Measurements from ENCODE around the gene EEF2.

The EEF2 gene

DNA sequence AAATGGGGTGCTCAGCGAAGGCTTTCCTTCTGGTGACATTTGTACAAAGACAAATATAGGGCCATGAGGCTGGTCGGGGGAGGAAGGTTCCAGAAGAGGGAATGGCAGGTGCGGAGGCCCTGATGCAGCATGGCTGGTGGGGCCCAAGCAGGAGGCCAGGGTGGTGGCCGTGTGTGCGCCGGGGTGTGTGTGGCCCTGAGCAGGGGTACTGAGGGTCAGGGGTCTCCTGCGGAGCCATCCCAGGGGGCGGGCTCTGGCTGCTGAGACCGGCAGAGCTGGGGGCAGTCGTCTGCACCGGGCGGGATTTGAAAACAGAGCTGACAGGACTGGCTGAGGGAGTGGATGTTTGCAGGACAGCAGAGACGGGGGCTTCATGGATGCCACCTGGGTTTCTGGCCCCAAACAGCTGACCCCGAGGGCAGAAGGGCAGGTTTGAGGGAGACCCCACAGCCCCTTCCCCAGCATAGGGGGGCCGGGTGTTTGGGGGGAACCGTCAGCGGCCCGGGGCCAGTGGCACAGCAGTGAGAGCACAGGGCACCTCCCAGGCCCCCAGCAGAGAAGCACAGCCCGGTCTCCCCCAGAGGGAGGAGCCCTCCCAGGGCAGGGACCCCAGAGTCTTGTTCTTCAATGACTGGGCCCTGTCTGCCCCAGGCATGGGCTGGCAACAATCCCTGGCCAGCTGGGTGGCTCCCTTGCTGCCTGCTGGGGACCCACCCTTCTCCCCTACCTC is 33.7 kb upstream of the EEF2 start:
- no peak overlapping the region for H3K4me2 ChIP-seq (ENCODE audit: low read length)
- H3K79me2 ChIP-seq = peaks cover 39% of the 10 kb centered on the region
- H3K36me3 ChIP-seq (ENCODE audit: control insufficient read depth, insufficient read depth, low read length) = no peaks in the 10 kb centered on the region
- H2AFZ ChIP-seq = no peak overlapping the region
- TF ChIP-seq, protein P1, sequence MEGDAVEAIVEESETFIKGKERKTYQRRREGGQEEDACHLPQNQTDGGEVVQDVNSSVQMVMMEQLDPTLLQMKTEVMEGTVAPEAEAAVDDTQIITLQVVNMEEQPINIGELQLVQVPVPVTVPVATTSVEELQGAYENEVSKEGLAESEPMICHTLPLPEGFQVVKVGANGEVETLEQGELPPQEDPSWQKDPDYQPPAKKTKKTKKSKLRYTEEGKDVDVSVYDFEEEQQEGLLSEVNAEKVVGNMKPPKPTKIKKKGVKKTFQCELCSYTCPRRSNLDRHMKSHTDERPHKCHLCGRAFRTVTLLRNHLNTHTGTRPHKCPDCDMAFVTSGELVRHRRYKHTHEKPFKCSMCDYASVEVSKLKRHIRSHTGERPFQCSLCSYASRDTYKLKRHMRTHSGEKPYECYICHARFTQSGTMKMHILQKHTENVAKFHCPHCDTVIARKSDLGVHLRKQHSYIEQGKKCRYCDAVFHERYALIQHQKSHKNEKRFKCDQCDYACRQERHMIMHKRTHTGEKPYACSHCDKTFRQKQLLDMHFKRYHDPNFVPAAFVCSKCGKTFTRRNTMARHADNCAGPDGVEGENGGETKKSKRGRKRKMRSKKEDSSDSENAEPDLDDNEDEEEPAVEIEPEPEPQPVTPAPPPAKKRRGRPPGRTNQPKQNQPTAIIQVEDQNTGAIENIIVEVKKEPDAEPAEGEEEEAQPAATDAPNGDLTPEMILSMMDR (IDR thresholded peaks at IDR 0.05) = no peak
- no peak overlapping the region for H3K9ac ChIP-seq
- H3K27me3 ChIP-seq (ENCODE audit: control insufficient read depth, insufficient read depth, low read length) = no peaks in the 10 kb centered on the region
- no peaks in the 10 kb centered on the region for H3K4me1 ChIP-seq
- H3K4me3 ChIP-seq (ENCODE audit: low read depth, low read length) = no peak overlapping the region
- H3K27ac ChIP-seq = no peak overlapping the region
- no peaks in the 10 kb centered on the region for H3K9me3 ChIP-seq (ENCODE audit: control insufficient read depth, low read length)

DNA sequence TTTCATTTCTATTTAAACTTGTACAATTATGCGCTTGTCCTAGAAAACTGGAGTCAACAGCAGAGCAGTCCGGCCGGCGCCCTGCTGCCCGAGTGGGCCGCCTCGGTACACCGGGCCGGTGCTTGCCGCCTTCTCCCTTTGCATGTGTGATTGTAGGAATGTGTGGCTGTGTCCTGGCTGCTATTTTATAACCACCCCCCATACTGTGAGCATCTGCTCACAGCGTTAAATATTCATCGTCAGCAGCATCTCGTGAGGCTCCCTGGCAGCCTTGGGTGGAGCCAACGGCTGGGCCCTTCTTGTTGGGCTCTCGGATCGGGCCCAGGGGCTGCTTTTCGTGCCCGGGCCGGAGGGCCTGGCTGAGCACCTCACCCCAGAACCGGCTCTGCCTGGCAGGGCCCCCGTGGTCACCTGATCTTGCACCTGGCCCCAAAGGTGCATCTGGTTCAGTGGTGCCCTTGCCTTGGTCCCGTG is 32.9 kb upstream of the EEF2 start:
- Histone ChIP-seq H3K36me3 (ENCODE audit: control insufficient read depth, insufficient read depth, low read length) (no peaks in the 10 kb centered on the region), H2AFZ (no peak overlapping the region), H3K9me3 (ENCODE audit: control insufficient read depth, low read length) (no peaks in the 10 kb centered on the region), H3K4me3 (ENCODE audit: low read depth, low read length) (no peak overlapping the region), H3K4me1 (no peaks in the 10 kb centered on the region), H3K79me2 (peaks cover 45% of the 10 kb centered on the region), H3K27me3 (ENCODE audit: control insufficient read depth, insufficient read depth, low read length) (no peaks in the 10 kb centered on the region), H3K9ac (no peak overlapping the region), H3K27ac (no peak overlapping the region), H3K4me2 (ENCODE audit: low read length) (no peak overlapping the region)
- TF ChIP-seq, protein P1 (IDR thresholded peaks at IDR 0.05) = no peak

DNA sequence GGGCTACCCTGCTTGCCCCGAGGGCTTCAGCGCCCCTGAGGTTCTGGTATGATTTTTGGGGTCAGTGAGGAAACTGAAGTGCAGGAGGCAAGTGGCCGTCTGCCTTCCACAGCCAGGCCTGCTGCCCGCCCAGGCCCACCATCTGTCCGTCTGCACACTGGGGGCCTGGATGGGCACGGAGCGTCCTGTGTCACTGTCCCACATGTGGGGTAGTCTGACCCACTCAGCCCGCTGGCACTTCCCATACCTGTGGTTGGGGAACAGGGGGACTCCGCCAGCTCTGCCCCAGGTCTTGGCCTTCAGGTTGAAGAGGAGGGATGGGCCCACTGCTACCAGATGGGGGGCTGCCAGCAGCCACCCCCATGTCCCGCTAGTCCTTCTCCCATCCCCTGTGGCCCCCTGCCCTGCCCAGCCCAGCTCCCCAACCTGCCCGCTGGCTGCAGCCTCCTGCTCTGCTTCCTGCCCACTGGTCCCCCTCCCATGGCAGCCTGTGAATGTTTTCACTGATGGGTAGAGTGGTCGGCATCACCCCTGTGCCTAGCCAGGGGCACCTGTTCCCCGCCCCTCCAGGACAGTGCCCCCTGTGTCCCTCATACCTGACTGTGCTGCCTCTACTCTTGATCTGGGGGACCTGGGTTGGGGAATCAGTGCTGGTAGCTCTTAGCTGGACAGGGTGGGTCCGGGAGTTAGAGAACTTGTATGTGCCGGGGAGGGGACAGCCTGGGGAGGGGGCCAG is 31.8 kb upstream of the EEF2 start:
- H3K4me3 ChIP-seq (ENCODE audit: low read depth, low read length) = no peak overlapping the region
- no peak overlapping the region for H3K4me2 ChIP-seq (ENCODE audit: low read length)
- H3K27ac ChIP-seq = no peak overlapping the region
- TF ChIP-seq, protein P1 (IDR thresholded peaks at IDR 0.05) = no peak
- H3K27me3 ChIP-seq (ENCODE audit: control insufficient read depth, insufficient read depth, low read length) = no peaks in the 10 kb centered on the region
- no peaks in the 10 kb centered on the region for H3K9me3 ChIP-seq (ENCODE audit: control insufficient read depth, low read length)
- H2AFZ ChIP-seq = no peak overlapping the region
- no peaks in the 10 kb centered on the region for H3K36me3 ChIP-seq (ENCODE audit: control insufficient read depth, insufficient read depth, low read length)
- H3K9ac ChIP-seq = no peak overlapping the region
- no peaks in the 10 kb centered on the region for H3K4me1 ChIP-seq
- H3K79me2 ChIP-seq = peaks cover 54% of the 10 kb centered on the region

DNA sequence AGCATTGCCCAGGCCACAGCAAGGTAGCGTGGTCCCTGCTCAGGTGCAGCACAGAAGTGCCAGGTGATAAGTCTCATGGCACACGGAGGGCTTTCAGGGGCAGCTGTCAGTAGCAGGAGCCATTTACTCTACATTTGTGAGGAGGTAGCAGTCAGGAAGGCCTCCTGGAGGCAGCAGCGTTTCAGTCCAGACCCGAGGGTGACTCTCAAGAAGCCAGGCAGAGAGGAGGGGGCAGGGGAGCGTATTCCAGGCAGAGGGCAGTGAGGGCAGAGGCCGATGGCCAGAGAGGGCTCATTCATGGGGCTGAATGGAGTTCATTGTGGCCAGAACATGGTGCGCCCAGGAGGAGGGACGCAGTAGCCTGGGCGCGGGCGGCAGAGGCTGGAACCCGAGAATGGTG is 31.2 kb upstream of the EEF2 start:
- no peak overlapping the region for H3K27ac ChIP-seq
- no peak overlapping the region for H3K4me3 ChIP-seq (ENCODE audit: low read depth, low read length)
- no peak overlapping the region for H3K9ac ChIP-seq
- H3K9me3 ChIP-seq (ENCODE audit: control insufficient read depth, low read length) = no peaks in the 10 kb centered on the region
- H3K79me2 ChIP-seq = peaks cover 53% of the 10 kb centered on the region
- H2AFZ ChIP-seq = no peak overlapping the region
- no peaks in the 10 kb centered on the region for H3K4me1 ChIP-seq
- H3K27me3 ChIP-seq (ENCODE audit: control insufficient read depth, insufficient read depth, low read length) = no peaks in the 10 kb centered on the region
- no peaks in the 10 kb centered on the region for H3K36me3 ChIP-seq (ENCODE audit: control insufficient read depth, insufficient read depth, low read length)
- H3K4me2 ChIP-seq (ENCODE audit: low read length) = no peak overlapping the region
- TF ChIP-seq, protein P1 (IDR thresholded peaks at IDR 0.05) = no peak
